BJ (cell line): ENCODE data around the gene SLC25A6. TPM values are rescaled to one million over a fixed set of nuclear protein-coding genes. Genes with fewer than 3 reads are reported as not detected.

Source experiments
- CTCF ChIA-PET: fragments of 350-600 bp; formaldehyde crosslinking; extraction: SDS; loops from one replicate; lab custom pipeline; 2021; ENCODE audit warnings: antibody characterized with exemption, inconsistent platforms; lab: Yijun Ruan, JAX
- POLR2A ChIA-PET: fragments of 300-600 bp; sonication (Branson Sonifier 250); formaldehyde crosslinking; extraction: SDS; loops from one replicate; lab custom pipeline; 2021; ENCODE audit warnings: antibody characterized with exemption; lab: Charles Lee
- DNase-seq: peaks from one replicate; pipeline ENCODE4 v3.0.0-alpha.2; 2011; ENCODE audit warnings: low read depth
- H3K27me3 ChIP-seq: 2 replicates; pipeline ENCODE4 v1.6.0; 2011; ENCODE audit warnings: low read length; ENCODE audit not compliant: control insufficient read depth, insufficient read depth
- H3K36me3 ChIP-seq: 2 replicates; pipeline ENCODE4 v1.5.1; 2011; ENCODE audit warnings: low read length; ENCODE audit not compliant: control insufficient read depth, insufficient read depth
- H3K4me3 ChIP-seq: 2 replicates; pipeline ENCODE4 v1.5.1; 2011; ENCODE audit warnings: low read depth, mild to moderate bottlenecking, control low read depth, low read length
- CTCF ChIP-seq: IDR thresholded peaks from 2 replicates; pipeline ENCODE4 v1.5.1; 2011; ENCODE audit warnings: low read depth, mild to moderate bottlenecking, control low read depth, inconsistent platforms, low read length, moderate library complexity; ENCODE audit not compliant: insufficient read depth
- polyA plus RNA-seq: library from polyadenylated mRNA; depleted of rRNA; stranded (reverse); fragments of >200 nt; gene quantifications from 2 replicates; pipeline ENCODE4 v1.2.3, GENCODE V29; 2011

Gene SLC25A6
- polyA plus RNA-seq, 1 experiment: 598 TPM

DNA sequence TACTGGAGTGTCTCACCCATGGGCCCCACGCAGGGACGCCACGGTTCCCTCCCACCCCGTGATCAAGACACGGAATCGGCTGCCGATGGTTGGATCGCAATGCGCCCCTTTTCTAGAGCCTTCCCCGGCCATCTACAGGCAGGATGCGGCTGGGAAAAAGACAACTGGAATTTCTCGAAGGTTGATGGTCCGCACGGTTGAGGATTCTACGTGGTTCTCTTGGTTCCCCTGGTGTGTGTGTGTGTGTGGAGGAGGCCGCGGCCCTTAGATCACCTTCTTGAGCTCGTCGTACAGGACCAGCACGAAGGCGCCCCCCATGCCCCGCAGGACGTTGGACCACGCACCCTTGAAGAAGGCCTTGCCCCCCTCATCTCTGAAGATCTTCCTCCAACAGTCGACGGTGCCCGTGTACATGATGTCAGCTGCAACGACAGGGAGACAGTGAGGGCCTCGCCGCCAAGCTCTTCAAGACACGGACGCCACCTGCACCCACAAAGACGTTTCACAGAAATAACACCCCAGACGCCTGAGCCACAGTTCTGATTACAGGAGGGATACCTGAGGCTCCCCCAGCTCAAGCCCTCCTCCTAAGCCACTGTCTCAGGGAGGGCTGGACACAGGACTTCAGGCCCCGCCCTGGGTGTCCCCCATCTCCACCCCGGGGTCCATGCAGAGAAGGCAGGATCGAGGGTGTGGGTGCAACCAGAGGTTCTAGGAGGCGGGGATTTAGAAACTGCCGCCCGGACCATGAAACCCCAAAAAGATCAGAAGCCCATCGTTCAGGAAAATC lies 5.4 kb downstream of the SLC25A6 start:
- peaks cover 43% of the 10 kb centered on the region for H3K36me3 ChIP-seq
- ChIA-PET POLR2A (no interaction called here), CTCF (no interaction called here)
- H3K27me3 ChIP-seq: no peaks in the 10 kb centered on the region
- DNase-seq: no peak
- TF ChIP-seq CTCF: no peak
- H3K4me3 ChIP-seq: no peak overlapping the region

- POLR2A ChIA-PET: no interaction called here
- peaks cover 43% of the 10 kb centered on the region for H3K36me3 ChIP-seq
- CTCF ChIA-PET: no interaction called here
These were observed 6.4 kb downstream of the SLC25A6 start for GRCh38 chrX:1385253-1386223.

GRCh38 chrX:1384658-1385252 lies 7.2 kb downstream of the SLC25A6 start:
- Histone ChIP-seq H3K36me3 (peaks cover 39% of the 10 kb centered on the region), H3K27me3 (no peaks in the 10 kb centered on the region), H3K4me3 (no peak overlapping the region)
- ChIA-PET POLR2A (no interaction called here), CTCF (no interaction called here)
- no peak for DNase-seq
- TF ChIP-seq CTCF: no peak

More at GRCh38 chrX:1385253-1386223, 6.4 kb downstream of the SLC25A6 start:
- H3K4me3 ChIP-seq: no peak overlapping the region
- DNase-seq: no peak
- TF ChIP-seq CTCF: no peak
- no peaks in the 10 kb centered on the region for H3K27me3 ChIP-seq

GRCh38 chrX:1380672-1381233 lies 11.2 kb downstream of the SLC25A6 start:
- ChIA-PET CTCF (no interaction called here), POLR2A (no interaction called here)
- no peak overlapping the region for H3K4me3 ChIP-seq
- no peak for DNase-seq
- no peak for TF ChIP-seq CTCF
- peaks cover 8% of the 10 kb centered on the region for H3K36me3 ChIP-seq
- no peaks in the 10 kb centered on the region for H3K27me3 ChIP-seq
